Osteoblast (primary cell): ENCODE results near the gene PALD1. TPM values are rescaled to one million over a fixed set of nuclear protein-coding genes. Genes with fewer than 3 reads are reported as not detected.
A peak's percentile ranks its signal among the peaks of the same experiment; 100 is the strongest.
"Not testable (repeated sequence)": the region's sequence is repeated elsewhere in the genome, so short reads cannot be mapped to it uniquely, and the experiment has no call there.

ENCODE experiments used
- DNase-seq: peaks from one replicate; pipeline ENCODE4 v3.0.0; 2011; ENCODE audit warnings: low spot score, mixed read lengths; ENCODE audit not compliant: insufficient read length; ENCODE audit errors: missing footprints
- H2AFZ ChIP-seq: 2 replicates; pipeline ENCODE4 v1.6.0; 2011; ENCODE audit warnings: mild to moderate bottlenecking, low read length
- H3K27ac ChIP-seq: 2 replicates; pipeline ENCODE4 v1.5.1; 2011; ENCODE audit warnings: mild to moderate bottlenecking, low read depth, low read length, moderate library complexity
- H3K27me3 ChIP-seq: 2 replicates; pipeline ENCODE4 v1.6.0; 2012; ENCODE audit warnings: mild to moderate bottlenecking, control low read depth, inconsistent platforms, low read length, moderate library complexity; ENCODE audit not compliant: insufficient read depth
- H3K36me3 ChIP-seq: 2 replicates; pipeline ENCODE4 v1.5.1; 2011; ENCODE audit warnings: mild to moderate bottlenecking, low read length, control low read depth, moderate library complexity; ENCODE audit not compliant: insufficient read depth
- H3K4me1 ChIP-seq: 2 replicates; pipeline ENCODE4 v1.5.1; 2011; ENCODE audit warnings: mild to moderate bottlenecking, low read length, control low read depth, moderate library complexity; ENCODE audit not compliant: insufficient read depth
- H3K4me2 ChIP-seq: 2 replicates; pipeline ENCODE4 v1.6.0; 2011; ENCODE audit warnings: mild to moderate bottlenecking, low read length; ENCODE audit not compliant: insufficient read depth
- H3K4me3 ChIP-seq: fragments of 200-600 bp; sonication (generic); 3 replicates; pipeline ENCODE4 v1.5.1; 2012; ENCODE audit warnings: mild to moderate bottlenecking, low read length, inconsistent platforms; ENCODE audit not compliant: insufficient read depth
- H3K79me2 ChIP-seq: 2 replicates; pipeline ENCODE4 v1.6.0; 2012; ENCODE audit warnings: mild to moderate bottlenecking, low read length, control low read depth, inconsistent platforms; ENCODE audit not compliant: insufficient read depth
- H3K9me3 ChIP-seq: 2 replicates; pipeline ENCODE4 v1.5.1; 2011; ENCODE audit warnings: low read depth, low read length, control low read depth
- H4K20me1 ChIP-seq: 2 replicates; pipeline ENCODE4 v1.6.0; 2012; ENCODE audit warnings: mild to moderate bottlenecking, low read length, control low read depth; ENCODE audit not compliant: insufficient read depth
- total RNA-seq: library from RNA; depleted of rRNA; stranded (reverse); fragments of >200 nt; gene quantifications from 2 replicates; pipeline ENCODE4 v1.2.3, GENCODE V29; 2012
- TF ChIP-seq, protein P1 (sequence below): IDR thresholded peaks from 2 replicates; pipeline ENCODE4 v1.5.1; 2011; ENCODE audit warnings: mild to moderate bottlenecking, low read depth, low read length, moderate library complexity; ENCODE audit errors: extremely low read depth

Gene PALD1
- total RNA-seq, 1 donor = under 0.01 TPM

DNA sequence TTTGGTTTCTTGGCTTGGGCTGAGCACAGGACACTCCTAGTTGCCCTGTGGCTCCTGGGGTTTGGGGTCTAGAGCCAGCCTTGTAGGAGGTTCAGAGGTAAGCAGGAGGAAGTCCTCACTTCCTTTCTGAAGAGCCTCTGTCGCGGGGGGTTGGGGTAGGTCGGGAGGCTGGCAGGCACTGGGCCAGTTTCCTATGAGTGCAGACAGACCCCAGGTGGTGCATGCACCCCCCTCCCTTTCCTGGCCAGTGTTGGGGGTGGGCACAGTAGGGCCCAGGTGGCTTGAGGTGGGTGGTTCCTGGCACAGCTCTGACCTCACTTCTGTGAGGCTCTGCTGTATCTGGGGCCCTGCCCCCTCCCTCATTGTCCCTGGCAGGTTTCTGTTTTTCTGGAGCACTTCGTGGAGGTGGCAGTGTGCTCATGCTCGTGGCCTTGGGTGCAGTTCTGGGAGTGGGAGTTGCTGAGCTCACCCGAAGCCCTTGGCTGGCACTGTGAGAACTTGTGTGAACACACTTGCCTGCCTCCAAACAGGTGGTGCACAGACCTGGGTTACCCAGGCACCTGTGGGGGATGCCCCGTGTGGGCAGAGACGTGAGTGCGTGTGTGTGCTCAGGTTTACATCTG is 1.8 kb downstream of the PALD1 start:
- no peaks in the 10 kb centered on the region for H3K9me3 ChIP-seq
- no peak overlapping the region for H2AFZ ChIP-seq
- H3K4me2 ChIP-seq = no peak overlapping the region
- no peaks in the 10 kb centered on the region for H3K4me1 ChIP-seq
- peaks cover 35% of the 10 kb centered on the region for H3K27me3 ChIP-seq
- peak; percentile 87 for DNase-seq
- no peaks in the 10 kb centered on the region for H4K20me1 ChIP-seq
- no peak overlapping the region for H3K4me3 ChIP-seq
- H3K79me2 ChIP-seq = no peaks in the 10 kb centered on the region
- H3K27ac ChIP-seq = no peak overlapping the region
- no peaks in the 10 kb centered on the region for H3K36me3 ChIP-seq
- TF ChIP-seq, protein P1, sequence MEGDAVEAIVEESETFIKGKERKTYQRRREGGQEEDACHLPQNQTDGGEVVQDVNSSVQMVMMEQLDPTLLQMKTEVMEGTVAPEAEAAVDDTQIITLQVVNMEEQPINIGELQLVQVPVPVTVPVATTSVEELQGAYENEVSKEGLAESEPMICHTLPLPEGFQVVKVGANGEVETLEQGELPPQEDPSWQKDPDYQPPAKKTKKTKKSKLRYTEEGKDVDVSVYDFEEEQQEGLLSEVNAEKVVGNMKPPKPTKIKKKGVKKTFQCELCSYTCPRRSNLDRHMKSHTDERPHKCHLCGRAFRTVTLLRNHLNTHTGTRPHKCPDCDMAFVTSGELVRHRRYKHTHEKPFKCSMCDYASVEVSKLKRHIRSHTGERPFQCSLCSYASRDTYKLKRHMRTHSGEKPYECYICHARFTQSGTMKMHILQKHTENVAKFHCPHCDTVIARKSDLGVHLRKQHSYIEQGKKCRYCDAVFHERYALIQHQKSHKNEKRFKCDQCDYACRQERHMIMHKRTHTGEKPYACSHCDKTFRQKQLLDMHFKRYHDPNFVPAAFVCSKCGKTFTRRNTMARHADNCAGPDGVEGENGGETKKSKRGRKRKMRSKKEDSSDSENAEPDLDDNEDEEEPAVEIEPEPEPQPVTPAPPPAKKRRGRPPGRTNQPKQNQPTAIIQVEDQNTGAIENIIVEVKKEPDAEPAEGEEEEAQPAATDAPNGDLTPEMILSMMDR = no peak

DNA sequence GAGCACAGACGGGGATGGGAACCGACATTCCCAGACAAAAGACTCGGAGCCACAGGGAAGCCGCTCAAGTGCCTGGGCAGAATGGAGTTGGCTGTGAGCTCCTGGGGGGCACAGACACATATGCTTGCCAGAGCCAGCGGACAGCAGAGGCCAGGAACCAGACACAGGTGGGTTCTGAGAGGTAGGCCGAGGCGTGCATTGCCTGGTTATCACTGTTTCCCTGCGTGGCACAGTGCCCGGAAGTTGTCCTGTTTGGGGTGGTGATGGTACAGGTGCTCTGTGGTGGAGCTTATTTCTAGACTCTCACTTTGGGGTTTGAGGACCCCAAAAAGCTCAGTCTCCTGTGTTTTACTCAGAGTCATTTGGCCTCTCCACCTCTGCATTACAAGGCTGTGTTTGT is 2.5 kb downstream of the PALD1 start:
- Histone ChIP-seq H3K79me2 (no peaks in the 10 kb centered on the region), H4K20me1 (no peaks in the 10 kb centered on the region), H3K27me3 (peaks cover 28% of the 10 kb centered on the region), H2AFZ (no peak overlapping the region), H3K4me3 (no peak overlapping the region), H3K27ac (no peak overlapping the region), H3K36me3 (no peaks in the 10 kb centered on the region), H3K4me1 (no peaks in the 10 kb centered on the region), H3K4me2 (no peak overlapping the region), H3K9me3 (no peaks in the 10 kb centered on the region)
- DNase-seq = no peak
- TF ChIP-seq, protein P1 = no peak

DNA sequence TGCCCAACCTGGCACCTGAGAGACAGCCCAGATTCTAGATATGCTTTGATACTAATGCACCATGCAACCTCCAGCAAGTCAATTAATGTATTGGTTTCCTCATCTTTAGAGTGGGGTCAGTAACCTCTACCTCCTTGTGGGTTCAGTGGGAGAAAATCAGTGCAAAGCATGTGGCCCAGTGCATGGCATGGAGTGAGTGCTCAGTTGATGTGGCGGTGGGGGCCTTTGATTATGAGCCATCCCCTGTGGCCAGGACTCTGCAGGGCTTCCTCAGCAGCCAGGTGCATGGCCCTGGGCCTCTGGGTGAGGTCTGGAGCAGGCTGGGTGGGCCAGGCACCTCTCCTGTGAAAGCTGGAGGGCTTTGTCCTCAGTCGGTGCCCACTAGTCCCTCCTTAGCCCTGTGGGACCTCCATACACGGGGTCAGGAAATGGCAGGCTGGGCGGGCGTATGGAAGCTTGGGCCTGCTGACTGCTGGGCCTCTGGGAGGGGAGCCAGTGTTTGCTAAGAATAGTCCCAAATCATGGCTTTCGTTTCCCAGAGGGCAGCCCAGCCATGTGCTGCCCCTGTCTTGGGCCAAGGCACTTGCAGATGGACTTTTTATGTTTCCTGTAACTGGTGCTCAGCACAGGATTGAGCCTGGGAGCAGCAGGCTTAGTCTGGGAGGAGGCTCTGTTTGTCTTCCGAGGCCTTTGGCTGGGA is 3.4 kb downstream of the PALD1 start:
- Histone ChIP-seq H3K4me2 (no peak overlapping the region), H3K27me3 (peaks cover 21% of the 10 kb centered on the region), H3K27ac (no peak overlapping the region), H3K4me3 (no peak overlapping the region), H2AFZ (no peak overlapping the region), H3K79me2 (no peaks in the 10 kb centered on the region), H3K4me1 (no peaks in the 10 kb centered on the region), H3K9me3 (no peaks in the 10 kb centered on the region), H4K20me1 (no peaks in the 10 kb centered on the region), H3K36me3 (no peaks in the 10 kb centered on the region)
- TF ChIP-seq, protein P1 = no peak
- DNase-seq = peak; percentile 88

DNA sequence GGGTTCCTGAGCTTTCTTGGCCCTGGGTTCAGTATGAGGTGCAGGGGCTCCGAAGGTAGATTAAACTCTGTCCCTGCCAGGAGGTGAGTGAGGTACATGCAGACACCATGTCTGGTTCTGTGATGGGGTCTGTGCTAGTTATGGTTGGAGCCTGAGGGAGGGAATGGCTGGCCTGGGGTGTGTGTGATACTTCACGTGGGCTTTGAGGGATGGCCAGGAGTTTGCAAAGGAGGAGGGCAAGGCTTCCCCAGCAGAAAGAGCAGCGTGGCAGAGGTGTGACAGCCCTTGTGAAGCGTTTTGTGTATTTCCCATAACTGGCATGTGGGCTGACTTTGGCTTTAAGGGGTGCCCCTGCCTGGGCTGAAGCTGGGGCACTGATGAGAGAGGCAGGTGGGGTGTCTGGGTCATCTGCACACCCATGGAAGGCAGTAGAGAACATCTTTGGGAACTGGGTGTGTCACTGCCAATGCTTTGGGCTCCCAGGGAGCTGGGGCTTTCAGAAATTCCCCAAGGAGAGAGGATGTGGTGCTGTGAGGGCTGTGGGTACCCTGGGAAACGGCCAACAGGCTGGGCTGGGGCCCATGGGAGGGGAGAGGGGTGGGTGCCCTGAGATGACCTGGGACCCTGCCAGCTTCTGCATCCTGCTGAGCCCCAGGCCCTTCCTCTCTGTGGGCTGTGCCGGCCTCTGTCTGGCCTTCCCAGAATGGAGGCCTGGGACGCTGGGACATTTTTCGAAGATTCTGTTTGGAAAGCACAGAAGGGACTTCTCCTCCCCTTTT is 4.6 kb downstream of the PALD1 start:
- Histone ChIP-seq H3K4me2 (no peak overlapping the region), H3K4me3 (no peak overlapping the region), H4K20me1 (no peaks in the 10 kb centered on the region), H3K9me3 (no peaks in the 10 kb centered on the region), H3K79me2 (no peaks in the 10 kb centered on the region), H3K27ac (no peak overlapping the region), H3K36me3 (no peaks in the 10 kb centered on the region), H3K4me1 (no peaks in the 10 kb centered on the region), H2AFZ (no peak overlapping the region), H3K27me3 (peaks cover 10% of the 10 kb centered on the region)
- DNase-seq = no peak
- TF ChIP-seq, protein P1 = no peak

DNA sequence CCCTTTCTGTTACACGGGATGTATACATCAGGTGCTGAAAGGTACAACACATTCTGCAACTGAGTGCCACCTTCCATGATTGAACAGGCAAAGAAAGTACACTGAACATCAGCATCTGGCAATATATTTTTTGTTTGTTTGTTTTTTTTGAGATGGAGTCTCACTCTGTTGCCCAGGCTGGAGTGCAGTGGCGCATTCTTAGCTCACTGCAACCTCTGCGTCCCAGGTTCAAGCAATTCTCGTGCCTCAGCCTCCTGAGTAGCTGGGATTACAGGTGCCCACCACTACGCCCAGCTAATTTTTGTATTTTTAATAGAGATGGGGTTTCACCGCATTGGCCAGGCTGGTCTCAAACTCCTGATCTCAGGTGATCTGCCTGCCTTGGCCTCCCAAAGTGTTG is 5.3 kb downstream of the PALD1 start:
- H3K4me1 ChIP-seq, H3K9me3 ChIP-seq, H3K27me3 ChIP-seq, DNase-seq, H3K4me2 ChIP-seq, H3K79me2 ChIP-seq, H2AFZ ChIP-seq, H3K4me3 ChIP-seq, H3K27ac ChIP-seq, H4K20me1 ChIP-seq, H3K36me3 ChIP-seq: not testable (repeated sequence)
